Left ventricle myocardium inferior (tissue), 1 donor: ENCODE data around the gene SHISAL1. TPM values are rescaled to one million over a fixed set of nuclear protein-coding genes. Genes with fewer than 3 reads are reported as not detected.

Experiments used
- DNase-seq: peaks from one replicate; pipeline ENCODE4 v3.0.0-alpha.2; 2020
- H3K27ac ChIP-seq: fragments of 200-600 bp; replicated peaks from 2 replicates; pipeline ENCODE4 v1.8.0; 2021
- H3K27me3 ChIP-seq: fragments of 200-600 bp; 2 replicates; pipeline ENCODE4 v1.8.0; 2021; ENCODE audit warnings: low read depth
- H3K36me3 ChIP-seq: fragments of 200-600 bp; 2 replicates; pipeline ENCODE4 v1.8.0; 2021
- H3K4me1 ChIP-seq: fragments of 200-600 bp; 2 replicates; pipeline ENCODE4 v1.8.0; 2021
- H3K4me3 ChIP-seq: fragments of 200-600 bp; 2 replicates; pipeline ENCODE4 v1.8.0; 2021; ENCODE audit warnings: mild to moderate bottlenecking, moderate library complexity
- H3K9me3 ChIP-seq: fragments of 200-600 bp; replicated peaks from 2 replicates; pipeline ENCODE4 v1.8.0; 2021
- CTCF ChIP-seq: fragments of 200-600 bp; IDR thresholded peaks from 2 replicates; pipeline ENCODE4 v1.8.0; 2021; ENCODE audit warnings: antibody characterized with exemption, mild to moderate bottlenecking, borderline replicate concordance
- intact Hi-C: fragments of 100-400 bp; cut with micrococcal nuclease; formaldehyde crosslinking; loops from one replicate; pipeline ENCODE4 v1.11.0; 2022
- total RNA-seq: library from RNA; stranded (reverse); fragmentation: NEBNext Ultra II Directional; extraction: Animal tissue kit (Norgen Biotek cat#: 25700); gene quantifications from one replicate; pipeline ENCODE4 v1.2.1, GENCODE V29; 2021
- donor health status: DM: no; HTN: yes; CAD: no; lungs with severe emphysema.

The SHISAL1 gene
- total RNA-seq, 1 donor from 2014 or later: 1.3 TPM

- Histone ChIP-seq H3K27ac (no peak overlapping the region), H3K9me3 (no peaks in the 10 kb centered on the region), H3K4me3 (no peak overlapping the region), H3K27me3 (peaks cover 40% of the 10 kb centered on the region), H3K4me1 (peaks cover 9% of the 10 kb centered on the region), H3K36me3 (no peaks in the 10 kb centered on the region)
- no peak for TF ChIP-seq CTCF
- no peak for DNase-seq
- intact Hi-C loops: no loop called here
These were observed 40.3 kb upstream of the SHISAL1 start for GRCh38 chr22:44353041-44353440.

GRCh38 chr22:44352378-44353035, 39.8 kb upstream of the SHISAL1 start:
- DNase-seq: no peak
- Histone ChIP-seq H3K27me3 (peaks cover 40% of the 10 kb centered on the region), H3K4me1 (peaks cover 8% of the 10 kb centered on the region), H3K36me3 (no peaks in the 10 kb centered on the region), H3K4me3 (no peak overlapping the region), H3K27ac (no peak overlapping the region), H3K9me3 (no peaks in the 10 kb centered on the region)
- intact Hi-C loops: no loop called here
- no peak for TF ChIP-seq CTCF

- Histone ChIP-seq H3K9me3 (no peaks in the 10 kb centered on the region), H3K4me1 (peaks cover 9% of the 10 kb centered on the region), H3K27ac (no peak overlapping the region), H3K4me3 (no peak overlapping the region), H3K36me3 (no peaks in the 10 kb centered on the region), H3K27me3 (peaks cover 40% of the 10 kb centered on the region)
- no peak for DNase-seq
- no peak for TF ChIP-seq CTCF
- intact Hi-C loops: no loop called here
These were observed 39.1 kb upstream of the SHISAL1 start for GRCh38 chr22:44351685-44352377.

GRCh38 chr22:44351037-44351436, 38.3 kb upstream of the SHISAL1 start:
- no peak overlapping the region for H3K4me3 ChIP-seq
- peaks cover 9% of the 10 kb centered on the region for H3K4me1 ChIP-seq
- H3K27me3 ChIP-seq: peaks cover 40% of the 10 kb centered on the region
- intact Hi-C loops: no loop called here
- no peaks in the 10 kb centered on the region for H3K36me3 ChIP-seq
- H3K27ac ChIP-seq: no peak overlapping the region
- DNase-seq: no peak
- no peak for TF ChIP-seq CTCF
- no peaks in the 10 kb centered on the region for H3K9me3 ChIP-seq

- DNase-seq: no peak
- H3K27ac ChIP-seq: no peak overlapping the region
- H3K9me3 ChIP-seq: no peaks in the 10 kb centered on the region
- peaks cover 40% of the 10 kb centered on the region for H3K27me3 ChIP-seq
- H3K4me1 ChIP-seq: peaks cover 9% of the 10 kb centered on the region
- intact Hi-C loops: no loop called here
- no peak for TF ChIP-seq CTCF
- no peaks in the 10 kb centered on the region for H3K36me3 ChIP-seq
- H3K4me3 ChIP-seq: no peak overlapping the region
These were observed 36.8 kb upstream of the SHISAL1 start for GRCh38 chr22:44349594-44349993.
